Activated naive CD4-positive, alpha-beta T cell treated with anti-CD3 and anti-CD28 coated beads, Interleukin-2, amount 50 U/mL, for 16 hours (primary cell): ENCODE data around the gene CRHR2.

ENCODE experiments used
- DNase-seq: peaks from one replicate; pipeline ENCODE4 v3.0.0-alpha.2; 2020

CRHR2 gene

GRCh38 chr7:30674876-30675275 lies 7.4 kb downstream of the CRHR2 start:
- DNase-seq: no peak

- no peak for DNase-seq
Measured at GRCh38 chr7:30674420-30674819, 7.8 kb downstream of the CRHR2 start.

GRCh38 chr7:30671793-30672465 lies 10.3 kb downstream of the CRHR2 start:
- no peak for DNase-seq

GRCh38 chr7:30668102-30668501 lies 14.2 kb downstream of the CRHR2 start:
- no peak for DNase-seq

GRCh38 chr7:30667172-30667571 lies 15.1 kb downstream of the CRHR2 start:
- DNase-seq: no peak

GRCh38 chr7:30665449-30665848 lies 16.8 kb downstream of the CRHR2 start:
- no peak for DNase-seq

- no peak for DNase-seq
Measured at GRCh38 chr7:30665043-30665442, 17.2 kb downstream of the CRHR2 start.

- no peak for DNase-seq
Measured at GRCh38 chr7:30664184-30664885, 17.9 kb downstream of the CRHR2 start.

- DNase-seq: no peak
Measured at GRCh38 chr7:30663414-30663813, 18.8 kb downstream of the CRHR2 start.

GRCh38 chr7:30662431-30662939 lies 19.8 kb downstream of the CRHR2 start:
- no peak for DNase-seq

- DNase-seq: no peak
Measured at GRCh38 chr7:30661926-30662325, 20.3 kb downstream of the CRHR2 start.

- no peak for DNase-seq
Measured at GRCh38 chr7:30660331-30661255, 21.7 kb downstream of the CRHR2 start.

- DNase-seq: no peak
Measured at GRCh38 chr7:30659312-30659711, 22.9 kb downstream of the CRHR2 start.

GRCh38 chr7:30658479-30659074 lies 23.7 kb downstream of the CRHR2 start:
- DNase-seq: no peak

- no peak for DNase-seq
Measured at GRCh38 chr7:30657131-30657530, 25.1 kb downstream of the CRHR2 start.

- no peak for DNase-seq
Measured at GRCh38 chr7:30656006-30656957, 26.0 kb downstream of the CRHR2 start.

- DNase-seq: no peak
Measured at GRCh38 chr7:30655096-30655970, 26.9 kb downstream of the CRHR2 start.

GRCh38 chr7:30654296-30655090 lies 27.8 kb downstream of the CRHR2 start:
- DNase-seq: no peak

GRCh38 chr7:30652698-30653641 lies 29.3 kb downstream of the CRHR2 start:
- DNase-seq: no peak
